ENCODE results near the gene ANKHD1.
"Not testable (repeated sequence)": the region's sequence is repeated elsewhere in the genome, so short reads cannot be mapped to it uniquely, and the experiment has no call there.

Gene ANKHD1

GRCh38 chr5:140565024-140565779 is 163.6 kb downstream of the ANKHD1 start:
- DNase-seq, result no peak

DNA sequence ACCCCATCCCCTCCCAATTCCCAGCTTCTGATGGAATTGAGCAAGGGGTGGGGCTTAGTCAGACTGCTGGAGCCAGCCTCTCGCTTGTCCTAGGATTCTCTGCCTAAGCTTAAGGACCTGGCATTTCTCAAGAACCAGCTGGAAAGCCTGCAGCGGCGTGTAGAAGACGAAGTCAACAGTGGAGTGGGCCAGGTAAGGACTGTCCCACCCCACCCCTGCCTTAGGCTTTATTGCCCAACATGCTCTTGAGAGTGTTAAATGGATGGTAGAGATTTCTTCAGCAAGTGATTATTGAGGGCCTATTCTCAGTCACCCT is 164.1 kb downstream of the ANKHD1 start:
- DNase-seq, result no peak

DNA sequence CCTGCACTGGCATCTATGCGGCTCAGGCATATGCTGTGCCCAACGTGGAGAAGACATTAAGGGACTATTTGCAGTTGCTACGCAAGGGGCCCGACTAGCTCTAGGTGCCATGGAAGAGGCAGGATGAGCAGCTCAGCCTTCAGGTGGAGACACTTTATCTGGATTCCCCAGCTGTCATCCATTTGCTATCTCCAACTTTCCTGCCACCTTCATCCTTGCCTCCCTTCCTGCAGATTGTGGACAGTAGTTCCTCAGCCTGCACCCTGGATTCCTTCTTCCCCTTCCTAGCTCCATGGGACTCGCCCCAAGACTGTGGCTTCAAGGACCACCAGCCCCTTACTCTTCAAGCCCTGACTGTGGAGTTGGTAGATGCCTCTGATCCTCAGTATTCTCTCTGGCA is 165.0 kb downstream of the ANKHD1 start:
- no peak for DNase-seq

DNA sequence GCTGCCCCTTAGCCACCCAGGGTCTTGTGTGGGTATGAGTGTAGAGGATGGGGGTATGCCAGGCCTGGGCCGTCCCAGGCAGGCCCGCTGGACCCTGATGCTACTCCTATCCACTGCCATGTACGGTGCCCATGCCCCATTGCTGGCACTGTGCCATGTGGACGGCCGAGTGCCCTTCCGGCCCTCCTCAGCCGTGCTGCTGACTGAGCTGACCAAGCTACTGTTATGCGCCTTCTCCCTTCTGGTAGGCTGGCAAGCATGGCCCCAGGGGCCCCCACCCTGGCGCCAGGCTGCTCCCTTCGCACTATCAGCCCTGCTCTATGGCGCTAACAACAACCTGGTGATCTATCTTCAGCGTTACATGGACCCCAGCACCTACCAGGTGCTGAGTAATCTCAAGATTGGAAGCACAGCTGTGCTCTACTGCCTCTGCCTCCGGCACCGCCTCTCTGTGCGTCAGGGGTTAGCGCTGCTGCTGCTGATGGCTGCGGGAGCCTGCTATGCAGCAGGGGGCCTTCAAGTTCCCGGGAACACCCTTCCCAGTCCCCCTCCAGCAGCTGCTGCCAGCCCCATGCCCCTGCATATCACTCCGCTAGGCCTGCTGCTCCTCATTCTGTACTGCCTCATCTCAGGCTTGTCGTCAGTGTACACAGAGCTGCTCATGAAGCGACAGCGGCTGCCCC is 165.6 kb downstream of the ANKHD1 start:
- DNase-seq, result no peak

DNA sequence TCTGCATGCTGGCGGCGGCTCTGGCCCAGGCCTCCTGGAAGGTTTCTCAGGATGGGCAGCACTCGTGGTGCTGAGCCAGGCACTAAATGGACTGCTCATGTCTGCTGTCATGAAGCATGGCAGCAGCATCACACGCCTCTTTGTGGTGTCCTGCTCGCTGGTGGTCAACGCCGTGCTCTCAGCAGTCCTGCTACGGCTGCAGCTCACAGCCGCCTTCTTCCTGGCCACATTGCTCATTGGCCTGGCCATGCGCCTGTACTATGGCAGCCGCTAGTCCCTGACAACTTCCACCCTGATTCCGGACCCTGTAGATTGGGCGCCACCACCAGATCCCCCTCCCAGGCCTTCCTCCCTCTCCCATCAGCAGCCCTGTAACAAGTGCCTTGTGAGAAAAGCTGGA is 166.2 kb downstream of the ANKHD1 start:
- no peak for DNase-seq

DNA sequence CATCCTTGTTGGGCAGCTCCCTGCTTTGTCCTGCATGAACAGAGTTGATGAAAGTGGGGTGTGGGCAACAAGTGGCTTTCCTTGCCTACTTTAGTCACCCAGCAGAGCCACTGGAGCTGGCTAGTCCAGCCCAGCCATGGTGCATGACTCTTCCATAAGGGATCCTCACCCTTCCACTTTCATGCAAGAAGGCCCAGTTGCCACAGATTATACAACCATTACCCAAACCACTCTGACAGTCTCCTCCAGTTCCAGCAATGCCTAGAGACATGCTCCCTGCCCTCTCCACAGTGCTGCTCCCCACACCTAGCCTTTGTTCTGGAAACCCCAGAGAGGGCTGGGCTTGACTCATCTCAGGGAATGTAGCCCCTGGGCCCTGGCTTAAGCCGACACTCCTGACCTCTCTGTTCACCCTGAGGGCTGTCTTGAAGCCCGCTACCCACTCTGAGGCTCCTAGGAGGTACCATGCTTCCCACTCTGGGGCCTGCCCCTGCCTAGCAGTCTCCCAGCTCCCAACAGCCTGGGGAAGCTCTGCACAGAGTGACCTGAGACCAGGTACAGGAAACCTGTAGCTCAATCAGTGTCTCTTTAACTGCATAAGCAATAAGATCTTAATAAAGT is 166.9 kb downstream of the ANKHD1 start:
- DNase-seq, result no peak

DNA sequence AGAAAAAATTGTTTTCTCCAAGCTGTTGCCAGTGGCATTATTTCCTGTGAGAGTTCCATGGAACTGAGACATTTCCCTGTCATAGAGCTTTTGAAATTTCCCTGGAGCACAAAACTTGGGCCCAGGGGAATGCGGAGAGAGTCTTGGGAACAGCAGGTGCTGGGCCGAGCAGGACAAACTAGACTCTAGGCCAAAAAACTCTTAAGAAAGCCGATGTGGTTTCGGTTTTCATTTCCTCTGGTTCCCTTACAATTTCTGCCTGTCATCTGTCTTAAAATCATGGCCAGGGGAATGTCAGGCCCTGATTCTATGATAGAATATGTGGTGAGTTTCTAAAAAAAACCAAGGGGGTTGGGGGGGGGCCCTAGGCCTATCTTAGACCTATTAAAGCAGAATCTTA is 167.6 kb downstream of the ANKHD1 start:
- DNase-seq, result no peak

DNA sequence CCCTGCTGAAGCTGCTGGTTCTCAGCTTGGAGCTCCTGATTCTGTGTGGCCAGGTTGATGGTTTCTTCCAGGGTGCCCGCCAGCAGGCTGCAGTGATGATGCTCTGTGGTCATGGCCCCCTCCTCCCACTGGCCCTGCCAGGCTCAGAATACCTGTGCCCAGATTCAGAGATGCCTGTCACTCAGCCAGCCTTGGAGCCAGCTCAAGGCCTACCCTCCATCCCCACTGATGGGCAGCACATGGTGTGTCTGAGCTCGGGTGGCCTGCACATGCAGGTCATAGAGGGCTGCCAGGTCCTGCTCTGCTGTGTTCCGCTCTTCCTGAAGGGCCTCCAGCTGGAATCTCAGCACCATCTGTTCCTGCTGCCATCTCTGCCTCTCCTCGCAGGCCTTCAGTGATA is 168.4 kb downstream of the ANKHD1 start:
- no peak for DNase-seq

DNA sequence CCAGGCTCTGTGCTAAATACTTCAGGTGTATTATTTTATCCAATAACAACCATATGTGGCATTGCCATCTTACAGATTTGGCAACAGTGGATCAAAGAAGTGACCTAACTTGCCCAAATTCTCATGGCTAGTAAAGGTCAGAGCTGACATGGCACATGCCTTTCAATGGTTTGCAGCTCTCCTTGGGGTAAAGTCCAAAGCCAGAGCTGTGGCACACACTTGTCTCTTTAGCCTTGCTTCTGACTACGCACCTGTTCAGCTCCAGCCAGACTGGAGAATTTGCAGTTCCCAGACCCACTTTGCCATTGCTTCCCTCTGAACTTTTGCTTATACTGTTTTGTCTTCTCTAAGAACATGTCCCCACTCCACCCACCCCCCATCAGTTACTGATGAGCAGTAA is 168.9 kb downstream of the ANKHD1 start:
- no peak for DNase-seq

- no peak for DNase-seq
Measured at GRCh38 chr5:140571105-140571504, 169.5 kb downstream of the ANKHD1 start.

GRCh38 chr5:140573683-140574082 is 172.1 kb downstream of the ANKHD1 start:
- DNase-seq, result no peak

DNA sequence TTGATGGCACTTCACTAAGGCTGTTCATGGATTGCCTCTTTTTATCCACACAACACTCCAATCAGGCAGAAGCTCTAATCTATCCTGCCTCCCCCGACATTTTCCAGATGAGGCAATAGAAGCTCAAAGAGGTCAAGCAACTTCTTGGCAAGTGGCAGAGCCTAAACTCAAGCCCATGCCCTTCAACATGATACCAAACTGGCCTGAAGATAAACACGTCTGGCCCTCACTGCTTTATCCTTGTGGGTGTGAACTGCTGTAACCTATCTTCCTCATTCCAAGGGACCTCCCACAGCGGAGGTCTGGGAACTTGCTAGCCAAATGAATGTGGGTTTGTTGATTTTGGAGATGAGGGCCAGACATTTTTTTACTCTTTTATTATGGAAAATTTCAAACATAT is 172.5 kb downstream of the ANKHD1 start:
- no peak for DNase-seq

GRCh38 chr5:140575309-140575708 is 173.7 kb downstream of the ANKHD1 start:
- no peak for DNase-seq

- no peak for DNase-seq
Measured at GRCh38 chr5:140576776-140577201, 175.2 kb downstream of the ANKHD1 start.

DNA sequence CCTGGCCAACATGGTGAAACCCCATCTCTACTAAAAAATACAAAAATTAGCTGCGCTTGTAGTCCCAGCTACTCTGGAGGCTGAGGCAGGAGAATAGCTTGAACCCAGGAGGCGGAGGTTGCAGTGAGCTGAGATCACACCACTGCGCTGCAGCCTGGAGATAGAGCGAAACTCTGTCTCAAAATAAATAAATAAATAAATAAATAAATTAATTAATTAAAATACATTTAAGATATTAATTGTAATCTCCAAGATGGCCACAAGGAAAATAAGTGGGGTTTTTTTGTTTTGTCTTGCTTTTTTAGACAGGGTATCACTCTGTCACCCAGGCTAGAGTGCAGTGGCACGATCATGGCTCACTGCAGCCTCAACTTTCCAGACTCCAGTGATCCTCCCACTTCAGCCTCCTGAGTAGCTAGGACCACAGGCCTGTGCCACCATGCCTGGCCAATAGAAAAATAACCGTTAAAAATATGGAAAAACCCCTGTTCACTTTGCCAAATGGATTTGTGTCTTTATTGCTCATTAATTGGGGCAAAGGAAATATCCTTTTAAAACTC is 177.6 kb downstream of the ANKHD1 start:
- not testable (repeated sequence) for DNase-seq

DNA sequence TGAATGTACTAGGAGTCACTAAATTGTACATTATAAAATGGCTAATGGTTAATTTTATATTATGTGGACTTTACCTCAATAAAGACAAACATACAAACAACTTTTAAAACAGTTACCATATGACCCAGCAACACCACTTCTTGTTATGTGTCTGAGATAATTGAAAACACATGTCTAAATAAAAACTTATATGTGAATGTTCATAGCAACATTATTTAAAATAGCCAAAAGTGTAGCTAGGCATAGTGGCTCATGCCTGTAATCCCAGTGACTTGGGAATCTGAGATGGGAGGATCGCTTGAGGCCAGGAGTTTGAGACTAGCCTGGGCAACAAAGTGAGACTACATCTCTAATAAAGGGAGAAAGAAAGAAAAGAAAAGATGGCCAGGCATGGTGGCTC is 185.9 kb downstream of the ANKHD1 start:
- DNase-seq, result no peak

GRCh38 chr5:140588311-140589070 is 186.9 kb downstream of the ANKHD1 start:
- DNase-seq, result no peak

All from stimulated activated CD4-positive, alpha-beta T cell treated with anti-CD3 and anti-CD28 coated beads, Interleukin-4, amount 100 ng/mL, for 1 hour (primary cell).